NCI-H748 treated with DMSO at 0.1 percent for 48 hours (cell line): ENCODE results near the gene NRDE2.

Experiments used
- DNase-seq: peaks from one replicate; lab custom pipeline; 2025; lab: John Stamatoyannopoulos, UW

NRDE2 gene

GRCh38 chr14:90296641-90297040 lies 35.1 kb downstream of the NRDE2 start:
- no peak for DNase-seq

- DNase-seq, result no peak
Observed at GRCh38 chr14:90295870-90296516, 35.7 kb downstream of the NRDE2 start.

- DNase-seq, result no peak
Observed at GRCh38 chr14:90294872-90295271, 36.9 kb downstream of the NRDE2 start.

GRCh38 chr14:90293766-90294730 lies 37.7 kb downstream of the NRDE2 start:
- no peak for DNase-seq

GRCh38 chr14:90291699-90292098 lies 40.0 kb downstream of the NRDE2 start:
- no peak for DNase-seq

GRCh38 chr14:90290337-90291011 lies 41.3 kb downstream of the NRDE2 start:
- no peak for DNase-seq

GRCh38 chr14:90288651-90289355 lies 42.9 kb downstream of the NRDE2 start:
- no peak for DNase-seq

- no peak for DNase-seq
Observed at GRCh38 chr14:90287791-90288190, 44.0 kb downstream of the NRDE2 start.

- DNase-seq, result no peak
Observed at GRCh38 chr14:90281756-90282155, 50.0 kb downstream of the NRDE2 start.

GRCh38 chr14:90281261-90281660 lies 50.5 kb downstream of the NRDE2 start:
- no peak for DNase-seq

- no peak for DNase-seq
Observed at GRCh38 chr14:90280096-90280495, 51.6 kb downstream of the NRDE2 start.

- no peak for DNase-seq
Observed at GRCh38 chr14:90278199-90279175, 53.3 kb downstream of the NRDE2 start.

GRCh38 chr14:90277581-90278198 lies 54.1 kb downstream of the NRDE2 start:
- no peak for DNase-seq

- DNase-seq, result no peak
Observed at GRCh38 chr14:90276646-90277367, 54.9 kb downstream of the NRDE2 start.

GRCh38 chr14:90275820-90276219 lies 55.9 kb downstream of the NRDE2 start:
- DNase-seq, result no peak

GRCh38 chr14:90275458-90275814 lies 56.3 kb downstream of the NRDE2 start:
- no peak for DNase-seq

GRCh38 chr14:90274808-90275457 lies 56.8 kb downstream of the NRDE2 start:
- DNase-seq, result no peak

GRCh38 chr14:90274019-90274418 lies 57.7 kb downstream of the NRDE2 start:
- no peak for DNase-seq

GRCh38 chr14:90273532-90273931 lies 58.2 kb downstream of the NRDE2 start:
- no peak for DNase-seq
